Measurements from ENCODE around the gene EPHA6. TPM values are rescaled to one million over a fixed set of nuclear protein-coding genes. Genes with fewer than 3 reads are reported as not detected.

EPHA6 gene
- total RNA-seq, 1 experiment from 2014 or later: 0.61 TPM

- Histone ChIP-seq H3K23me2 (ENCODE audit: insufficient read length, low read depth, low read length, poor library complexity, severe bottlenecking) (no peaks in the 10 kb centered on the region), H2BK120ac (ENCODE audit: low read depth, low read length, poor library complexity, severe bottlenecking) (no peak overlapping the region), H4K8ac (replicated peaks; ENCODE audit: insufficient read length, low read depth, low read length) (no peak overlapping the region), H3K9ac (ENCODE audit: extremely low read depth, insufficient read length, low read length) (no peak overlapping the region), H4K91ac (ENCODE audit: insufficient read length, low read depth, low read length) (no peak overlapping the region), H3K18ac (ENCODE audit: insufficient read length, low read depth, low read length) (no peak overlapping the region), H2BK12ac (ENCODE audit: insufficient read length, low read depth, low read length) (no peak overlapping the region), H3K4me1 (ENCODE audit: insufficient read depth, low read length) (no peaks in the 10 kb centered on the region), H3K4me2 (ENCODE audit: insufficient read depth, insufficient read length, low read length) (no peak overlapping the region), H3K79me2 (ENCODE audit: insufficient read depth, low read length) (no peaks in the 10 kb centered on the region), H2BK20ac (ENCODE audit: low read depth, low read length, poor library complexity, severe bottlenecking) (no peak overlapping the region), H3K27me3 (ENCODE audit: insufficient read depth, low read length) (no peaks in the 10 kb centered on the region), H2AK5ac (ENCODE audit: insufficient read length, low read length) (no peak overlapping the region), H3K27ac (ENCODE audit: insufficient read length, low read depth, low read length) (no peak overlapping the region), H4K5ac (ENCODE audit: insufficient read length, low read depth, low read length) (no peak overlapping the region), H2BK5ac (ENCODE audit: insufficient read length, low read length) (no peak overlapping the region), H3K4ac (ENCODE audit: low read depth, low read length) (no peak overlapping the region), H2BK15ac (ENCODE audit: low read depth, low read length) (no peak overlapping the region), H3K14ac (ENCODE audit: insufficient read depth, low read length) (no peak overlapping the region), H3K23ac (ENCODE audit: insufficient read length, low read depth, low read length) (no peak overlapping the region), H2AFZ (ENCODE audit: low read length) (no peak overlapping the region), H3T11ph (ENCODE audit: low read length) (no peak overlapping the region), H3K79me1 (ENCODE audit: insufficient read depth, low read depth, low read length, poor library complexity, severe bottlenecking) (no peaks in the 10 kb centered on the region), H3K56ac (ENCODE audit: insufficient read length, low read depth, low read length) (no peak overlapping the region), H4K20me1 (ENCODE audit: control insufficient read depth, insufficient read depth, insufficient read length) (no peaks in the 10 kb centered on the region), H3K9me3 (ENCODE audit: control insufficient read depth, low read depth, low read length) (no peaks in the 10 kb centered on the region)
- no peak overlapping the region for H3K27ac Mint-ChIP-seq
- no peak overlapping the region for H3K4me3 Mint-ChIP-seq
- no peaks in the 10 kb centered on the region for H3K36me3 Mint-ChIP-seq (ENCODE audit: insufficient read depth in 1 of 3, low read depth in 3 of 3)
- no peaks in the 10 kb centered on the region for H3K27me3 Mint-ChIP-seq (ENCODE audit: low read depth)
- TF ChIP-seq CTCF (conservative IDR thresholded peaks at IDR 0.05): no peak
- DNase-seq: no peak
- no peaks in the 10 kb centered on the region for H3K4me1 Mint-ChIP-seq
- H3K9me3 Mint-ChIP-seq: no peaks in the 10 kb centered on the region
Observed at GRCh38 chr3:96961576-96961975, 147.2 kb downstream of the EPHA6 start.
